Ovary (tissue), 3 donors: Measurements from ENCODE around the gene PALMD.

Experiments used
- EP300 ChIP-seq: sonication (generic); formaldehyde crosslinking; IDR thresholded peaks from one replicate; pipeline ENCODE4 v1.6.1; 2017; ENCODE audit warnings: antibody characterized with exemption
- TF ChIP-seq, protein P1 (sequence below), 3 donors: fragments of 450-650 bp in 2 of 3; fragments of 200-600 bp in 1 of 3; IDR thresholded peaks; one replicate each; pipeline versions ENCODE4 v1.5.1 to v1.8.0; 2016 to 2022; ENCODE audit warnings: antibody characterized with exemption in 3 of 3, mild to moderate bottlenecking in 1 of 3
- donor health status: DM: no; HTN: no; CAD: no.

DNA sequence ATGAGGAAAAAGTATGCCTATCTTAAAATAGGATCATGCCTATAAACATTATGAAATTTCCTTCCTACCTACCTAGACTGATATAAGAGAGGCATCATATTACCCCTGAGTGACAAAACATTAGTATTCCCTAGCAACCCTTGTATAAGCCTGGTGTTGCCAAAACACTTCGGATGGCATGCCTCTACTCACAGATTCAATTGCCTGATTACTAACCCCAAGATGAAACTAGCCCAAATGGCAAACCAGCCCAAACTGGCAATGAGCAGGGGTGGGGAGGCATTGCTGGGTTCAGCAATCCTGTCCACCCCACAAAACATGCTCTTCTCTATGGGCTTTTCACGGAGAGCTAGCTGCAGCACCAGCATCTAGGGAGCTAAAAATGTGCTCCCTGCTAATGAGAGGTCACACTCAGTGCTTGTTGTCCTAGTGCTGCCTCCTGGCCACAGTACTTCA is 13.9 kb downstream of the PALMD start:
- TF ChIP-seq, protein P1, sequence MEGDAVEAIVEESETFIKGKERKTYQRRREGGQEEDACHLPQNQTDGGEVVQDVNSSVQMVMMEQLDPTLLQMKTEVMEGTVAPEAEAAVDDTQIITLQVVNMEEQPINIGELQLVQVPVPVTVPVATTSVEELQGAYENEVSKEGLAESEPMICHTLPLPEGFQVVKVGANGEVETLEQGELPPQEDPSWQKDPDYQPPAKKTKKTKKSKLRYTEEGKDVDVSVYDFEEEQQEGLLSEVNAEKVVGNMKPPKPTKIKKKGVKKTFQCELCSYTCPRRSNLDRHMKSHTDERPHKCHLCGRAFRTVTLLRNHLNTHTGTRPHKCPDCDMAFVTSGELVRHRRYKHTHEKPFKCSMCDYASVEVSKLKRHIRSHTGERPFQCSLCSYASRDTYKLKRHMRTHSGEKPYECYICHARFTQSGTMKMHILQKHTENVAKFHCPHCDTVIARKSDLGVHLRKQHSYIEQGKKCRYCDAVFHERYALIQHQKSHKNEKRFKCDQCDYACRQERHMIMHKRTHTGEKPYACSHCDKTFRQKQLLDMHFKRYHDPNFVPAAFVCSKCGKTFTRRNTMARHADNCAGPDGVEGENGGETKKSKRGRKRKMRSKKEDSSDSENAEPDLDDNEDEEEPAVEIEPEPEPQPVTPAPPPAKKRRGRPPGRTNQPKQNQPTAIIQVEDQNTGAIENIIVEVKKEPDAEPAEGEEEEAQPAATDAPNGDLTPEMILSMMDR (IDR thresholded peaks at IDR 0.05), result no peak
- TF ChIP-seq EP300, result no peak
